ENCODE measurements around the gene DYDC1.
"Not testable (repeated sequence)": the region's sequence is repeated elsewhere in the genome, so short reads cannot be mapped to it uniquely, and the experiment has no call there.

Gene DYDC1

DNA sequence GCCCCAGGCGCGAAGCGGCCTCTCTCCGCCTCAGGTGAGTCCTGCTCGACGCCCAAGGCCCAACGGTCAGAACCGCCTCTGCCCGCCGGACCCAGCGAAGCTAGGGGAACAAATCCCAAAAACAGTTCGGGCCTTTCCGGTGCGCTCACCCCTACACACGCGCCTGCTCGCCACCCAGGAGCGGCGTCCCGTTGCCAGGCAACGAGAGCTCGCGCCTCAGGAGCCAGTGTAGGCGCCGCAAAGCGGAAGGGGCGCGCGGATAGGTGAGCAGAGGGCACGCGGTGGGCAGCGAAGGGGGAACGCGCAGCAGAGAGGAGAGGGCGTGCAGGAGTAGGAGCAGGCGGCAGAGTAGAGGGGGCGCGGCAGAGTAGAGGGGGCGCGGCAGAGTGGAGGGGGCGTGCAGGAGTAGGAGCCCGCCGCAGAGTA lies at the start of gene DYDC1, which contains the start of gene DYDC2:
TSS of gene DYDC1 (minus strand) at position 193 of the 426 bp plus-strand sequence. CDS start 4,154 bp downstream, outside the sequence.
TSS of gene DYDC2 (plus strand) at position 219 of the 426 bp plus-strand sequence. CDS start 5,663 bp downstream, outside the sequence.
- peak; percentile 47 for DNase-seq

DNA sequence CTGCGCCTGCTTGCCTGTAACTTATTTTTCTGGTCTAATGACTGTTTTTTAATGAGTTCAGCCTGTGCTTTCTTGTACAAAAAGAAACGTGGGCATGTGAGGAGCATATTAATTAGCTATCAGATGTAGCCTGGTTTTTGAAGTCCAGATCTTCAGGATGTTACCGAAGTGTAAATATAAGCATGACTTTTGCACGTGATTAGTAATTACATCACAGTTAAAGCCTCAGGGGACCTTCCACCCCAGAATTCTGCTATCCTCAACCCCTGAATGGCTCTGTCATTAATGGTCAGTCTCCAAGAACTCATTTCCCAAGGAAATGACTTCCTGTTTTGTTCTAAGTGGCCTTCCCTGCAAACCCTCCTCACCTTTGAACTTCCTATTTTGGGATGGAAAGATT lies 49.6 kb upstream of the DYDC1 start:
- DNase-seq = no peak

GRCh38 chr10:80405626-80406025 lies 49.1 kb upstream of the DYDC1 start:
- no peak for DNase-seq

- DNase-seq = no peak
These were observed 48.5 kb upstream of the DYDC1 start for GRCh38 chr10:80405035-80405434.

- DNase-seq = no peak
These were observed 43.7 kb upstream of the DYDC1 start for GRCh38 chr10:80400136-80400804.

DNA sequence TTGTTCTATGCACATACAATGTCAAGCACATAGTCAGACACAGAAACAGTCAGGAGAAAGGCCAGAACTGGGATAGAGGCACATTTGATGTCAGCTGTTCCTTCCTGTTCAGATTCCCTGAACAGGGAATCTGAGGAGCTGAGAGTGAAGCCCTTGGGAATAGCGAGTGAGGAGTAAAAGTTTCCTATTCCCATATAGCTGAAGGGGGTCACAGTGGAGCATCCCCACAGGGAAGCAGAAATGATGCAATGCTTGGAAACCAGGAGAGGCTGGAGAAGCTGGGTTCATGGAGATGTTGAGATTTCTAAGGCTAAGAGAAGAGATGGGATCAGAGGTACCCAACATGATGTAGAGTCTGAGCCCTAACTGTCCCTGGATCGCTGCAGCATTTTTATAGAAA lies 40.5 kb upstream of the DYDC1 start:
- DNase-seq = no peak

- DNase-seq = no peak
These were observed 37.9 kb upstream of the DYDC1 start for GRCh38 chr10:80394358-80394916.

- DNase-seq = no peak
These were observed 35.7 kb upstream of the DYDC1 start for GRCh38 chr10:80392250-80392649.

- no peak for DNase-seq
These were observed 34.2 kb upstream of the DYDC1 start for GRCh38 chr10:80390740-80391139.

- peak; percentile 73 for DNase-seq
These were observed 26.4 kb upstream of the DYDC1 start for GRCh38 chr10:80382989-80383388.

DNA sequence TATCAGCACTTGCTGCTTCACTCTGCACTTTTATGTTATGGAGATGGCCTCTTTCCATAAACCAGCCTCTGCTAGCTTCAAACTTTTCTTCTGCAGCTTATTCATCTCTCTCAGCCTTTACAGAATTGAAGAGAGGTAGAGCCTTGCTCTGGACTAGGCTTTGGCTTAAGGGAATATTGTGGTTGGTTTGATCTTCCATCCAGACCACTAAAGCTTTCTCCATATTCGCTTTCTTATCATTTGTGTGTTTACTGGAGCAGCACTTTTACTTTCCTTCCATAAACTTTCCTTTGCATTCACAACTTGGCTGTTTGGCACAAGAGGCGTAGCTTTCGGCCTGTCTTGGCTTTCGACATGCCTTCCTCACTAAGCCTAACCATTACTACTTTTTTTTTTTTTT lies 23.6 kb upstream of the DYDC1 start:
- no peak for DNase-seq

- DNase-seq = no peak
These were observed 23.1 kb upstream of the DYDC1 start for GRCh38 chr10:80379701-80380100.

DNA sequence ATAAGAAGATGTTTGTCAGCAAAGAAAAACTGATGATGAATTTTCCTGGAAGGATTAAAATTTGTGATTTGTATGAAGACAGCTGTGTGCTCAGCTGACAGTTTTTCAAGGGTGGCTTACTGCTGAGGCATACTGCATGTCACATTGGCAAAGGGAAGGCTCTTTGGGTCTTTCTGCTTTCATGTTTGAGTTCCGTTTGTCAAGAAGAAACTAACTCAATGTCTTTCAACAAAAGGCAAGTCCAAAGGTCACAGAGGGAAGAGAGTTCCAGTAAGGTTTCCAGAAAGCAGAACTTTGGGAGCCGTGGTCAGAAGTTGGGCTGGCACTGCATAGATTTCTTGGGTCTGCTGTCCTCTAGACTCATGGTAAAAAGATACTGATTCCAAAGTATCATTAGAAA lies 16.9 kb upstream of the DYDC1 start:
- DNase-seq = no peak

- no peak for DNase-seq
These were observed 16.1 kb upstream of the DYDC1 start for GRCh38 chr10:80372675-80373074.

DNA sequence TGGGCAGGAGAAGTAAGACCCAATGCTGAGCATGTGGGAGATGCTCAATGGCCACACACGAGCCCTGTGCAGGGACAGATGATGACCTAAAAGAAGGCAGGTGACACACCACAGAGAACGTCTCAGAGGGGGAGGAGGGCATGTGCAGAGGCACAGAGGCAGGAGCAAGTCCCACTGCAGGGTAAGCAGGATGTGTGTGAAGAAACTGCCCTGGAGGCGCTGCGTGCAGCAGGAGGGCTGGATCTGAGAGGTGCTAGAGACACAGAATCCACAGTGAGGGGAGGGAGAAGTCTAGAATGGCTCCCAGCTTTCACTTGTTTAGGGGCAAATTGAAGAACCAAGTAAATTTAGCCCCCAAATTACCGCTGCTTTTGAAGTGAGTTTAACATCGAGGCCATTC lies 14.9 kb upstream of the DYDC1 start:
- DNase-seq = no peak

GRCh38 chr10:80365510-80365909 lies 9.0 kb upstream of the DYDC1 start:
- DNase-seq = no peak

DNA sequence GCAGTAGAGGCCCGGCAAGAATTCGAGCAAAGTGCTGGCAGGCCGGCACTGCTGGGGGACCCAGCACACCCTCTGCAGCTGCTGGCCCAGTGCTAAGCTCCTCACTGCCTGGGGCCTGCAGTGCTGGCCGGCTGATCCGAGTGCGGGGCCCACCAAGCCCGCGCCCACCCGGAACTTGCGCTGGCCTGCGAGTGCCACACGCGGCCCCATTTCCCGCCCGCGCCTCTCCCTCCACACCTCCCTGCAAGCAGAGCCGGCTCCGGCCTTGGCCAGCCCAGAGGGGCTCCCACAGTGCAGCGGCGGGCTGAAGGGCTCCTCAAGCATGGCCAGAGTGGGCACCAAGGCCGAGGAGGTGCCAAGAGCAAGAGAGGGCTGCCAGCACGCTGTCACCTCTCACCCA lies 3.1 kb upstream of the DYDC1 start:
- DNase-seq = no peak

- DNase-seq = not testable (repeated sequence)
These were observed 2.4 kb upstream of the DYDC1 start for GRCh38 chr10:80358925-80359324.

- no peak for DNase-seq
These were observed 1.2 kb upstream of the DYDC1 start for GRCh38 chr10:80357851-80358125.

- peak; percentile 8 for DNase-seq
These were observed 665 bp upstream of the DYDC1 start for GRCh38 chr10:80356989-80357850.

DNA sequence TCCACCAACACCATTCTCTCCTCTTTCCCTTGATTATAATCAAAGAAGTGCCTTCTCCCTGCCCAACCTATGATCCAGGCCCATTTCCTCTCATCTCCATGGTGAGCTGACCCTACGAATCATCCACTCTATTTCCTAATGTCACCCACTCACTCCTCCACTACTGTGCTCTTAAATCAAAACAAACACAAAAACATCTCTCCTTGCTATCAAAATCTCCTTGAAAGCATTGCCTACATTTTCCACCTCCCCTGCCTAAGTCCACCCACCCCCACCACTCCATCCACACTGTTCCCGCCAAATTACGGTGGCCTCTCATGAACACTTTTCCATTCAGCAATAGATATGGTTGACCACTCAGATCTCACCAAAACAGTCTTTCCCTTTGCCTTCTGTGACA lies 5.3 kb downstream of the DYDC1 start:
- DNase-seq = no peak

DNA sequence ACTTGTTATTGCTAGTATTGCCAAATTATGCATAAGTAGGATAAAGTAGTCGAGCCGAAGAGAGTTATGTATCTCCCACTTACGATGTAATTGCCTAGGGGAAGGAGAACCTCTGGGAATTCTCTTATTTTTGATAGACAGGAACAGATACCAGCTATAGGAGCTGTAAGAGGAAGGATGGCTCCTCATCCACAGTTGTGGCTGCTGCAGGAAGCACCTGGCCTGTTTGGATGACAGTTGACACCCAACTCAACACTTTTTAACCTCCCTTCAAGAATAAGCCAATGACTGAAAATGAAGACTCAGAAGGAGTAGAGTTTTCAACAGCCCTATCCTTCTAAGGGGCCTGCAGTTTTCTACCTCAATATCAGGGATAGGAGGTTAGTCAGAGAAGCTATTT lies 6.3 kb downstream of the DYDC1 start:
- no peak for DNase-seq

GRCh38 chr10:80344912-80345311 lies 11.6 kb downstream of the DYDC1 start:
- no peak for DNase-seq

DNA sequence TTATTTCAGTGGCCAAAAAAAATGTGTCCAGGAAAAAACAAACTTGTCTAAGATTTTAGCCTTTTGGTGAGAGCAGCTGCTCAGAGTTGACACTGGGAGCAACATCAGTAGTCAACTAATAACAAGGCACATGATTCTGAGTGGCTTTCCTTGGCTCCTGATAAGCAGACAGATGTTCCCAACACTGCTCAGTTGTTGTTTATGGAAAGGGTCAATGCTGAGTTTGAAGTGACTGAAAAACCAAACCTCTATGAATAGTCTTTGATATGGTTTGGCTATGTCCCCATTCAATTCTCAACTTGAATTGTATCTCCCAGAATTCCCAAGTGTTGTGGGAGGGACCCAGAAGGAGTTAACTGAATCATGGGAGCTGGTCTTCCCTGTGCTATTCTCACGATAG lies 12.3 kb downstream of the DYDC1 start:
- DNase-seq = no peak

Measured in hematopoietic multipotent progenitor cell treated with erythropoietin and hydrocortisone succinate and interleukin-3 and kit ligand, for 8 days (in vitro differentiated cells).